ENCODE measurements around the gene TM9SF2.

The TM9SF2 gene

DNA sequence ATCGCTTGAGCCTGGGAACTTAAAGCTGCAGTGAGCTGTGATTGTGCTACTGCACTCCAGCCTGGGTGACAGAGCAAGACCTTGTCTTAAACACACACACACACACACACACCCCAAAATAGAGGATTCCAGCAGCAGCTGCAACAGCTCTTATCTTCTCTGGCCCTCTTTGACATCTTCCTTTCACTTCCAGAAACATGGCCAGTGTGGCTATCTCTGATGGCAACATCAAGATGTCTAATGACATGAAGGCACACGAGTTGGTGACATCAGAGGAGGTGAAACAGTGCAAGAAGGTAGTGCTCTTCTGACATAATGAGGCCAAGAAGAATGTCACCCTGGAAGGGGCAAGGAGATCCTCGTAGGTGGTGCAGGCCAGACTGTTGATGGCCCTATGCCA is 81.2 kb downstream of the TM9SF2 start:
- FAIRE-seq: no peak

DNA sequence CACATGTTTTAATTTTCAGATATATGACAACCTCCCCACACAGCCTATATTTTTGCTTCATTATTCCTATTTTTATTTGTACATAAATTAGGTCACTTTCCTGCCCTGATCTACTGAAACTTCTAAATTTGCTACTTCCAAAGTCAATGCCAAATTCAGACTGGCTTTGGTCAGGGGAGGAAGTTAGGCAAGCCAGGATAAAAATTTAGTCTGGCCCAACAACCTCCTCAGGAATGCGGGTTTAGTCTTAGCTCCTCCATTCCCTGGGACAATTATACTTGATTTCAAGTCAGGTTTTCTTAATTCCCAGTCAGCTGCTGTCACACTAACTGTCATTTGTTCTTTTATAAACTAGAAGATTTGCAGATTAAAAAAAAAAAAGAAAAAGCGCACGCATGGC is 84.3 kb downstream of the TM9SF2 start:
- no peak for FAIRE-seq

DNA sequence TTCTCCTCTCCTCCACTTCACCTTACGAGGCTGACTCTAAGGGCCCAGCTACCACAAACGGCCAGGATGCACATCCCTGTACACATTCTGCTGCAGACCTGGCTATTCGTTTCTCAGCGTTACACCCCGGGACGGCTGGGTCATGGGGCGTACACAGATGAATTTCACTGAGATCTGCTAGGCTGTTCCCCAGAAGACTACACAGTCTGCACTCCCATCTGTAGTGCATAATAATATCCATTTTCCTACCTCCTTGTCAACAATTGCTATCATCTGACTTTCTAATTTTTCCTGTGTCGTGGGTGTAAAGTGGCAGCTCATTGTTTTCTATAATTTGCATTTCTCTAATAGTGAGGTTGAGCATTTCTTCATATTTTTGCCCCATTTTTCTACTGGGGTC is 85.7 kb downstream of the TM9SF2 start:
- no peak for FAIRE-seq

DNA sequence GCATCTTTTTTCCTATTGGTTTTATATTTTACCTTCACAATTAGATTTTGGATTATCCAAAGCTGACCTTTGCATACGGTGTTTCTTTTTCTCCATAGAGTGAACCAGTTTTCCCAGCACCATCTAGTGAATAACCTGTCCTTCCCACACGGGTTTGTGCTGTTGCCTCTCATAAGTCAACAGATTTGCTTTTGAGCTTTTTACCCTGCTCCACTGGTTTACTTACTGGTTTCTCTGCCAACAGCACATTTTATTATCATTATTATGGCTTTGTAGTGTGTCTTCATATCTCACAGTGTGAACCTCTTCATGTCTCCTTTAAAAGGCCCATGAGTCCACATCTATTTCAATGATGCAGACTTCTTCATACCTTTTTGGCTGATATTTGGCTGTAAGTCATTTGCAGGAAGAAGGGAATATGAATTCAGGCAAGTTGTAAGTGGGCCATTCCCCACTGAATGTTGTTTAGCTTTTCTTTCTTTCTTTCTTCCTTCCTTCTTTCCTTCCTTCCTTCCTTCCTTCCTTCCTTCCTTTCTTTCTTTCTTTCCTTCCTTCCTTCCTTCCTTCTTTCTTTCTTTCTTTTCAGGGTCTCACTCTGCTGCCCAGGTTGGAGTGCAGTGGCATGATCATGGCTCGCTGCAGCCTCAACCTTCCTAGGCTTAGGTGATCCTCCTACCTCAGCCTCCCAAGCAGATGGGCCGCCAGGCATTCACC is 86.8 kb downstream of the TM9SF2 start:
- no peak for FAIRE-seq

DNA sequence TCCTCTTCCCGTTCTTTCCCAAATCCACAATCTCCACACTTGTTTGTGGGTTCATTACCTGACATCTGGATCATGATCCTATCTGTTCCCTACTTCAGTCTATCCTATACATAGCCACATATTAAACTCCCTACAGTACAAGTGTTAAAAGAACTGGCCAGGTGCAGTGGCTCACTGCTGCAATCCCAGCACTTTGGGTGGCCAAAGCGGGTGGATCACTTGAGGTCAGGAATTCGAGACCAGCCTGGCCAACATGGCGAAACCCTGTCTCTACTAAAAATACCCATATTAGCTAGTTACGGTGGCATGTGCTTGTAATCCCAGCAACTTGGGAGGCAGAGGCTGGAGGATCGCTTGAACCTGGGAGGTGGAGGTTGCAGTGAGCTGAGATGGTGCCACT is 88.3 kb downstream of the TM9SF2 start:
- no peak for FAIRE-seq

DNA sequence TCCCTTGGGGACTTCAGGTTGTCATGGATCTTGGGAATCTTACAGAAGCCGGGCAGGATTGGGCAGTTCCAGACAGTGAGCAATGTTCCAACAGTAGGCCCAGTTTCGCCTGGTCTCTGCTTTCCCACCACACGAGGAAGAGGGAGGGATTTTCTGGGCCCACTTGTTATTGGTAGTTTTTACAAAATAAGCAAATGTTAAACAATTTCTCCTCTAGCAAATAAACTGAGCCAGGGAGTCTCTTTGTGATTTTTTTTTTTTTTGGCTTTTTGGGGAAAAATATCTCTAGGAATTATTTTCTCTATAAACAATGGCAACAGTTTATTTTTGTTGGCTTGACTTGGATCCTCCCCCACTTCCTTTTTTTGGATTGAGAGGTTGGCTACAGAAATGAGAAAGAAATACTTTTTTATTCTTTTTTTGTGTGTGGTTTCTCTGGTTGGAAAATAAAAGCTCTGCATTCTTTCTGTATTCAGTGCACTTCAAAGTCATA is 89.3 kb downstream of the TM9SF2 start:
- FAIRE-seq: no peak

DNA sequence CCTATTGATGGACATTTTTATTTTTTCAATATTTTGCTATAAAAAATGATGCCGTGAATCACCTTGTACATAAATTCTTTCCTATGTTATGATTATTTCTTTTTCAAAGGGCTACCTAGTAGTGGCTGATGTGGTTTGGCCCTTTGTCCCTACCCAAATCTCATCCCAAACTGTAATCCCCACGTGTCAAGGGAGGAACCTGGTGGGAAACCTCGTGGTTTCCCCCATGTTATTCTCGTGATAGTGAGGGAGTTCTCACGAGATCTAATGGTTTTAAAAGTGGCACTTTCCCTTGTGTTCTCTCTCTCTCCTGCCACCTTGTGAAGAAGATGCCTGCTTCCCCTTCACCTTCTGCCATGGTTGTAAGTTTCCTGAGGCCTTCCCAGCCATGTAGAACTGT is 94.9 kb downstream of the TM9SF2 start:
- FAIRE-seq: no peak

DNA sequence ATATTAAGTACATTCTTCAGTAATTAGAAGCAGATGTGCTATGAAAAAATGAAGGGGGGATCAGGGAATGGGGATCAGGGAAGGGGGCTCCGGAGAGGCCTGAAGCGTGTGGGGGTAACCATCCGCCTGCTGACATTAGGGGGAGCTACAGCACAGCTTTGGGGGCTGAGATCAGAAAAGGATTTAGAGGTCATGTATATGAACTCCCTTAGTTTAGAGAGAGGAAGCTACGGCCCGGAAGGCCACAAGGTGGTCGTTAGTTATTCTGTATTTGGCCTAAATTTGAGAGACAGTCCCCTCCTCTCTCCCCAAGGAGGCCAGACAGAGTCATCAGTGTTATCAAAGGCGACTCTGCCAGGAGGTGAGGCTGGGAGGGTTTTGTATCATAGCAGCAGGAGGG is 99.0 kb downstream of the TM9SF2 start:
- FAIRE-seq: no peak

DNA sequence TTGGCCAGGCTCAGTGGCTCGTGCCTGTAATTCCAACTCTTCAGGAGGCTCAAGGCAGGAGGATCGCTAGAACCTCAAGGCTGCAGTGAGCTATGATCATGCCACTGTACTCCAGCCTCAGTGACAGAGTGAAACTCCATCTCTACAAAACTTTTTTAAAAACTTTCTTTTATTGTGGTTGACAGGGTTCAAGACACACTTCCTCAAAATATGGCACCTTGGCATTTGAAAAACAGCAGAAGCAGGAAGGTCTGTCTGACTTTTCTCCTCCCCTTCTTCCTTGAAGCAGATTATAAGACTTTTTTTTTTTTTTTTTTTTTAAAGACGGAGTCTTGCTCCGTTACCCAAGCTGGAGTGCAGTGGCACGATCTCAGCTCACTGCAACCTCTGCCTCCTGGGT is 100.3 kb downstream of the TM9SF2 start:
- FAIRE-seq: no peak

DNA sequence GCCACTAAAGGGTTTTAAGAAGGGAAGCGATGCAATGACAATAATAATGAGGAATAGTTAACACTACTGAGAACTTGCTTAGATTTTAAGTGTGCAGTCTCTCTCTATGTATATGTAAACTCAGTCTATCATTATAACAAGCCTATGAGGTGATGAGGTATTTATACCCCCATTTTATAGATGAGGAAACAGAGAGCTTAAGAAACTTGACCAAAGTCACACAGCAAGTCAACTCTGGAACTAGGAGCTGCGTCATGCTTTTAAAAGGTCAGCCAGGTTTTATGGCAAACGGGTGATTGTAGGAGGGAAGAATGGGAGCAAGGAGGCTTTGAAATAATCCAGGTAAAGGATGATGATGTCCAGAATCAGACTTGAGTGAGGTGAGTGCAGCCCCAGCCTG is 103.4 kb downstream of the TM9SF2 start:
- no peak for FAIRE-seq

DNA sequence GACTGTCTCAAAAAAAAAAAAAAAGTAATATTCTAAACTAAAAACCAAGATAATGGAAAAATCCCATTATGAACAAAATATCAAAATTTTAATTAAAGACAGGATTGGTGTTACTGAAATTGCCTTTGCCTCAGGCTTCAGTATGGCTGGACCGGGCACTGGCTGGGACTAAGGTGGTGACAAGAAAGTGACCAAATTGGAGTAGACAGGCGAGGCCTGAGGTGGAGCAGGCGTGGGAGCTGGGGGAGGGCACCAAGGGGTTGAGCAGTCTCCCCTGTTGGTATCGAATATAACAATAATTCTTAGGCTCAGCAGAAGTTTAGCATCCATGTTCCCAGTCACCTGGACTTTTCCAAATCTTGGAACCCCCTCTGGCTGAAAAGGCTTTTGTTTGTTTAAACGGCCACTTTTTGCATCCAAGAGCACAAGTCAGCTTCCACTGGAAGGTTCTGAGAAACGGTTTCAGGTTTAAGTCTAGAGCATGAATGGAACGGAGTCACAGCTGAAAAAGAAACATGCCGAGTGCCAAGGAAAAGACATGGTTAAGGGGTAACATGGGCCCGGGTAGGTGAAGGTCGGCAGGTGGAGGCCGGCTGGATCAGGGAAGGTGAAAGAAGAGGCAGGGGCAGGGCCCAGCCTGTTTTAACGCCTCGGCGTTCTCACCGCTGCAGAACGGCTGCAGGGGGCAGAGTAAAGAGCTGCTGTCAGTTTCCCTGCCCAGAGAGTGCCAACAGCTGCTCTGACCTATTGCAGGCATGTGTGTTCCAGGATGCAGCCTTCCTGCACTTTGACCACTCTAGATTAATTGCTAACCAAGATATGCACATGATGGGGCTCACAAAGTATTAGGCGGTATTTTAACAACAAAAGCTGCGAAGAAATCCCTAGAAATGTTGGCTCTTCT is 104.4 kb downstream of the TM9SF2 start:
- no peak for FAIRE-seq

DNA sequence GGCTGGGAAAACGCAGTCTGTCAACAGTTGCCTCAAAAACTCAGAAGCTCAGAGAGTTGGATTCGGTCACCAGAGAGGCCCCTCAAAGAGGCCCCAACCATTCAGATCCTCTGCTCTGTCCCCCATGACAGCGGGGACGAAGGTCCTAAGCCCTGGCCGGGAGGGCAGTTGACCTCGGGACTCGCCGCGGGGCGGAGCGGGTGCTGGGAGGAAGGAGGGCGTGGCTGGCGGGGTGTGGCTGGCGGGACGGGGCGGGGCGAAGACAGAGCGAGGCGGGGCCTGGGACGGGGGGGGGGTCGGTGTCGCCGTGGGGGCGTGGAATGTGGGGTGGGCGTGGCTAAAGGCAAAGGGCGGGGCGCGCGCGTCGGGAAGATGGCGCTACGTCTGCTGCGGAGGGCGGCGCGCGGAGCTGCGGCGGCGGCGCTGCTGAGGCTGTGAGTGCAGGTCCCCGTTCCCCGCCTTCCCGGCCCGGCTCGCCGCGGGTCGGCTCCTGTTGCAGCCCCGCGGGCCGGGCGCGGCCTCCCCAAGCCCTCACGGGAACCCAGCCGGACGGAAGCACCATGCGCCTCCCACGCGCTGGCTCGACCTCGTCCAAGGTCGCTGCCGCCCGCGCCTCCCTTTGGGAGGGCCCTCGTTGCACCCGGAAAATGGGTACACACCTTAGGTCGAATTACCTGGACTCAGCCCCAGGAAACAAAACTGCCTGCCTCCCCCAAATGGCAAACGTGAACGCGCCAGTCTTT is 105.2 kb downstream of the TM9SF2 start, which contains the start of gene CLYBL:
CLYBL (plus strand) TSS at position 367 of the 743 bp plus-strand sequence.
- FAIRE-seq: no peak

DNA sequence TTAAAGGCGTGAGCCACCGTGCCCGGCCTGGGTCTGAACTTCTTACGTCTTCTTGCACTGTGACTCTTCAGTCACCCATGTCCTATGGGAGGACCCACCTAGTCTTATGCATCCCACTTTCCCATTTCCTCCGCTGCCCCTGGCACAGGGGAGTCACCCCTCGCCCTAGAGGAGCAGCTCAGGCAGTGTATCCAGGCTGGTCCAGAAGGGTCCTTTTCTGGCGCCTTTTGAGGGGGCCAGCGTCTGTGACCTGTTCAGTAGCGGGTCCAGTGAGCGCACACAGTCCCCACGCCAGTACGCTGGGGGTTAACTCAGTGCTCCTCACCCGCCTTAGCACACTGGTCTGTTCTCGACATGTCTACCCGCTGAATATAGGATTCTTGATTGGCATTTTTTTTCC is 107.1 kb downstream of the TM9SF2 start:
- no peak for FAIRE-seq

DNA sequence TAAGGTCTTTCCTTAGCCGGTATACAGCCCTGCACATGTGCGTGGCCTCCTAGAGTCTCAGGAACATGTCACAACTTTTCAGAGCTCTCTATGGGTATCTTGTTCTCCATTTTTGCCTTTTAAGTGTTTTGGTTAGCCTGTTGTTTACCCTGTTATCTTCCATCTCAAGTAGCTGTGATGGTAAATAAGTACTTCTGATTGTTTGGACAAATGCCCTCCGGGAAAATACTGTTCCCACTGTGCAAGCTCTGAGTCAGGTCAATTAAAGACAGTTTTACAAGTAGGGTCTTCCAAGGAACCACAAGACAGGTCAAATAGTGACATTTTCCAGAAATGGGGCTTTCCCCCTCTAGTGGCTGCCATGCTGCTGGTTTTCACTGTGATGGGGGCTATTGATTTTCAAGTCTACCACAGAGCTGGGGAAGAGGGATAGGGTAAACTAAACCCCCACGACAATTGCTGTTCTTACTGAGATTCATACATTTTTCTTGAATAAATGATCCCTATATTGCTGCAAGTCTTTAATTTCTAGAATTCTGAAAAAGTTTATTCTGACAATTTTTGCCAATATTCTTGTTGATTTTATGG is 109.5 kb downstream of the TM9SF2 start:
- no peak for FAIRE-seq

Data from TTC549 (cell line).